ENCODE results near the gene ATXN2. TPM values are rescaled to one million over a fixed set of nuclear protein-coding genes. Genes with fewer than 3 reads are reported as not detected.
"Not testable (repeated sequence)": the region's sequence is repeated elsewhere in the genome, so short reads cannot be mapped to it uniquely, and the experiment has no call there.

Gene ATXN2
- total RNA-seq, 1 donor from 2014 or later, result 66.8 TPM

- Mint-ChIP-seq H3K36me3 (ENCODE audit: low read depth) (no peaks in the 10 kb centered on the region), H3K9me3 (ENCODE audit: low read depth) (no peaks in the 10 kb centered on the region), H3K4me1 (ENCODE audit: low read depth) (no peaks in the 10 kb centered on the region), H3K27ac (ENCODE audit: unreplicated experiment) (no peak overlapping the region), H3K4me3 (ENCODE audit: unreplicated experiment) (no peak overlapping the region), H3K27me3 (ENCODE audit: low read depth) (no peaks in the 10 kb centered on the region)
- TF ChIP-seq CTCF (IDR thresholded peaks at IDR 0.05), result no peak
- DNase-seq (ENCODE audit: low spot score), result no peak
Measured at GRCh38 chr12:111605911-111606766, 7.0 kb upstream of the ATXN2 start.

GRCh38 chr12:111602857-111603256 lies 3.7 kb upstream of the ATXN2 start:
- not testable (repeated sequence) for H3K36me3 Mint-ChIP-seq (ENCODE audit: low read depth); DNase-seq (ENCODE audit: low spot score); H3K9me3 Mint-ChIP-seq (ENCODE audit: low read depth); H3K4me3 Mint-ChIP-seq (ENCODE audit: unreplicated experiment); H3K4me1 Mint-ChIP-seq (ENCODE audit: low read depth); H3K27ac Mint-ChIP-seq (ENCODE audit: unreplicated experiment); H3K27me3 Mint-ChIP-seq (ENCODE audit: low read depth)

GRCh38 chr12:111602348-111602747 lies 3.2 kb upstream of the ATXN2 start:
- Mint-ChIP-seq H3K9me3 (ENCODE audit: low read depth) (no peaks in the 10 kb centered on the region), H3K27ac (ENCODE audit: unreplicated experiment) (no peak overlapping the region), H3K4me3 (ENCODE audit: unreplicated experiment) (no peak overlapping the region), H3K4me1 (ENCODE audit: low read depth) (peaks cover 8% of the 10 kb centered on the region), H3K36me3 (ENCODE audit: low read depth) (no peaks in the 10 kb centered on the region), H3K27me3 (ENCODE audit: low read depth) (no peaks in the 10 kb centered on the region)
- TF ChIP-seq CTCF (IDR thresholded peaks at IDR 0.05), result no peak
- DNase-seq (ENCODE audit: low spot score), result no peak

- peaks cover 21% of the 10 kb centered on the region for H3K4me1 Mint-ChIP-seq (ENCODE audit: low read depth)
- not testable (repeated sequence) for DNase-seq (ENCODE audit: low spot score); H3K27ac Mint-ChIP-seq (ENCODE audit: unreplicated experiment); H3K9me3 Mint-ChIP-seq (ENCODE audit: low read depth); H3K27me3 Mint-ChIP-seq (ENCODE audit: low read depth); H3K4me3 Mint-ChIP-seq (ENCODE audit: unreplicated experiment); H3K36me3 Mint-ChIP-seq (ENCODE audit: low read depth)
Measured at GRCh38 chr12:111600986-111601385, 1.9 kb upstream of the ATXN2 start.

- no peaks in the 10 kb centered on the region for H3K36me3 Mint-ChIP-seq (ENCODE audit: low read depth)
- no peak for DNase-seq (ENCODE audit: low spot score)
- H3K27me3 Mint-ChIP-seq (ENCODE audit: low read depth), result no peaks in the 10 kb centered on the region
- peak overlapping the region; percentile 92 for H3K27ac Mint-ChIP-seq (ENCODE audit: unreplicated experiment)
- no peaks in the 10 kb centered on the region for H3K9me3 Mint-ChIP-seq (ENCODE audit: low read depth)
- H3K4me3 Mint-ChIP-seq (ENCODE audit: unreplicated experiment), result peak overlapping the region; percentile 75
- no peak for TF ChIP-seq CTCF (IDR thresholded peaks at IDR 0.05)
- H3K4me1 Mint-ChIP-seq (ENCODE audit: low read depth), result peaks cover 29% of the 10 kb centered on the region
Measured at GRCh38 chr12:111600205-111600642, 1.1 kb upstream of the ATXN2 start.

GRCh38 chr12:111599453-111600204 lies 514 bp upstream of the ATXN2 start:
- Mint-ChIP-seq H3K27me3 (ENCODE audit: low read depth) (no peaks in the 10 kb centered on the region), H3K4me3 (ENCODE audit: unreplicated experiment) (peak overlapping the region; percentile 75), H3K36me3 (ENCODE audit: low read depth) (no peaks in the 10 kb centered on the region), H3K27ac (ENCODE audit: unreplicated experiment) (peak overlapping the region; percentile 92), H3K9me3 (ENCODE audit: low read depth) (no peaks in the 10 kb centered on the region), H3K4me1 (ENCODE audit: low read depth) (peaks cover 35% of the 10 kb centered on the region)
- peak; percentile 47 for TF ChIP-seq CTCF (IDR thresholded peaks at IDR 0.05)
- peak; percentile 97 for DNase-seq (ENCODE audit: low spot score)

Data from chondrocyte (in vitro differentiated cells).